T-cell (primary cell): ENCODE results near the gene GAK. TPM values are rescaled to one million over a fixed set of nuclear protein-coding genes. Genes with fewer than 3 reads are reported as not detected.

Experiments
- ATAC-seq, 4 experiments: fragments of 200-7000 bp in 3 of 4; fragments of 150-1000 bp in 1 of 4; cut with Tn5 transposase; replicated peaks in 1 of 4; 1 replicate in 3 of 4; 2 replicates in 1 of 4; pipeline ENCODE4 v1.10.0; 2021; ENCODE audit warnings: moderate library complexity in 3 of 4, mild to moderate bottlenecking in 2 of 4, moderate number of reproducible peaks in 1 of 4
- CTCF ChIA-PET, 2 donors: fragments of 300-600 bp; sonication (Branson Sonifier 250); formaldehyde crosslinking; loops; one replicate each; lab custom pipeline; 2022; ENCODE audit warnings: antibody characterized with exemption in 2 of 2; lab: Charles Lee
- POLR2A ChIA-PET, 2 donors: fragments of 300-600 bp; sonication (Branson Sonifier 250); formaldehyde crosslinking; loops; one replicate each; lab custom pipeline; 2022; ENCODE audit warnings: antibody characterized with exemption in 2 of 2; lab: Charles Lee
- DNase-seq, 35 experiments: peaks; one replicate each; pipeline versions ENCODE4 v3.0.0 to v3.0.0-alpha.2; 2013 to 2023
- H3K27ac ChIP-seq: one replicate; pipeline ENCODE4 v1.5.1; 2013; ENCODE audit warnings: low read length
- H3K27me3 ChIP-seq, 2 experiments: replicated peaks in 1 of 2; 1 replicate in 1 of 2; 2 replicates in 1 of 2; pipeline versions ENCODE4 v1.6.1 to v1.7.0; 2013; ENCODE audit warnings: low read length in 1 of 2, mixed read lengths in 1 of 2; ENCODE audit not compliant: control insufficient read depth in 2 of 2, insufficient read depth in 2 of 2; ENCODE audit errors: extremely low read depth in 1 of 2
- H3K36me3 ChIP-seq, 2 donors: 1 replicate in 1 of 2; 2 replicates in 1 of 2; pipeline versions ENCODE4 v1.6.1 to v1.7.0; 2013; ENCODE audit warnings: low read length in 1 of 2; ENCODE audit not compliant: control insufficient read depth in 2 of 2, insufficient read depth in 1 of 2; ENCODE audit errors: extremely low read depth in 1 of 2
- H3K4me1 ChIP-seq, 2 experiments: 1 replicate in 1 of 2; 2 replicates in 1 of 2; pipeline versions ENCODE4 v1.6.1 to v1.7.0; 2013; ENCODE audit warnings: low read length in 2 of 2, mixed read lengths in 1 of 2; ENCODE audit not compliant: insufficient read depth in 2 of 2, control insufficient read depth in 1 of 2; ENCODE audit errors: extremely low read depth in 1 of 2
- H3K4me3 ChIP-seq, 2 donors: 1 replicate in 1 of 2; 2 replicates in 1 of 2; pipeline versions ENCODE4 v1.5.1 to v1.7.0; 2013; ENCODE audit warnings: mild to moderate bottlenecking in 2 of 2, low read length in 1 of 2, moderate library complexity in 1 of 2; ENCODE audit not compliant: control insufficient read depth in 1 of 2; ENCODE audit errors: extremely low read depth in 1 of 2
- H3K9me3 ChIP-seq: 2 replicates; pipeline ENCODE4 v1.7.0; 2013
- H3K27ac Mint-ChIP-seq, 2 donors: one replicate each; pipeline ENCODE4 v1.8.0; 2020 to 2021; ENCODE audit warnings: mild to moderate bottlenecking in 2 of 2, mixed read lengths in 2 of 2
- H3K27me3 Mint-ChIP-seq, 2 donors: one replicate each; pipeline ENCODE4 v1.8.0; 2021 to 2022; ENCODE audit warnings: mixed read lengths in 2 of 2
- H3K36me3 Mint-ChIP-seq: one replicate; pipeline ENCODE4 v1.8.0; 2021; ENCODE audit warnings: mixed read lengths
- H3K4me1 Mint-ChIP-seq, 3 donors: one replicate each; pipeline ENCODE4 v1.8.0; 2020 to 2022; ENCODE audit warnings: mixed read lengths in 3 of 3, mild to moderate bottlenecking in 1 of 3
- H3K4me3 Mint-ChIP-seq, 3 donors: one replicate each; pipeline ENCODE4 v1.8.0; 2020 to 2022; ENCODE audit warnings: mild to moderate bottlenecking in 3 of 3, mixed read lengths in 3 of 3, moderate library complexity in 3 of 3
- H3K9me3 Mint-ChIP-seq, 3 donors: one replicate each; pipeline ENCODE4 v1.8.0; 2020 to 2022; ENCODE audit warnings: mixed read lengths in 3 of 3
- WGBS: methylation state at CpG from one replicate; pipeline ENCODE4 v1.1.5; 2013; ENCODE audit warnings: missing lambda C conversion rate; ENCODE audit not compliant: insufficient coverage; 5-methylcytosine and 5-hydroxymethylcytosine counted together
- total RNA-seq, 35 experiments: library from RNA in 6 of 35; stranded (reverse) in 6 of 35; fragments of 120-200 nt in 1 of 35; gene quantifications; one replicate each; pipeline versions ENCODE4 v1.2.1 to v1.2.4 and lab custom pipeline; 2013 to 2026

Gene GAK
- total RNA-seq, 5 donors from 2014 or later (not counting 1 experiment from before 2014, with no cell fraction given): 182 to 225 (median 218) TPM

DNA sequence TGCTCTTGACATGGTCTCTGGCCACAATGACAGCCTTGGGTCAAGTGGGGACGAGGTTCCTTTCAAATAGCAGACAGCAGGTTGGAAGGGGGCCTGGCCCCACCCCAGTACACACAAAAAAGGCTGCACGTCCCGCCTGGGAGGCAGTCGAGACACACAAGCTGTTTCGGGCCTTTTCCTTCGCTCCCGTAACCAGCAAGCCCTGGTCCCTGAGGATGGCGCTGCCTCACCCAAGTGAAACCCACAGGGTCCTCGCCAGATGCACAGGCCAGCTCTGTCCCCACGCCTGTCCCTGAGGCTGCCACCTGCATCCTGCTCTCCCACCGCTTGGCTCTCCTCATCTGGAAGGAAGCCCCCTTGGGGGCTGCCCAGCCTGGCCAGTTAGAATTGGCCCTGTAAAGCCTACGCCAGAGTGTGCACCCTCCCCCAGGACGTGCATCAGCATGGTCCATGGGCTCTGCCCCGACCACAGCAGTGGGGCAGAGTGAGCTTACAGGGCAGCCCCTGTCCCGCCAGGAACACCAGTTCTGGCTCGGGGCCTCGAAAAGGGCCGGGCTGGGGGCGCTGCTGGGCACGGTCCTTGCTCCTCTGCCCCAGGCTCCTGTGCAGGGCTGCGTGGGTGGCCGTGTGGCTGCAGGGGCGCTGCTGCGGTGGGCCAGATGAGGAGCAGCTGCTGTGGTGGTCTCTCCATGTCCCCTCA is 108.2 kb downstream of the GAK start:
- 46% methylated on average over 23 of the region's 24 CpGs for WGBS
- H3K27me3 Mint-ChIP-seq: peaks cover 33 to 57% of the 10 kb centered on the region in 2 donors

DNA sequence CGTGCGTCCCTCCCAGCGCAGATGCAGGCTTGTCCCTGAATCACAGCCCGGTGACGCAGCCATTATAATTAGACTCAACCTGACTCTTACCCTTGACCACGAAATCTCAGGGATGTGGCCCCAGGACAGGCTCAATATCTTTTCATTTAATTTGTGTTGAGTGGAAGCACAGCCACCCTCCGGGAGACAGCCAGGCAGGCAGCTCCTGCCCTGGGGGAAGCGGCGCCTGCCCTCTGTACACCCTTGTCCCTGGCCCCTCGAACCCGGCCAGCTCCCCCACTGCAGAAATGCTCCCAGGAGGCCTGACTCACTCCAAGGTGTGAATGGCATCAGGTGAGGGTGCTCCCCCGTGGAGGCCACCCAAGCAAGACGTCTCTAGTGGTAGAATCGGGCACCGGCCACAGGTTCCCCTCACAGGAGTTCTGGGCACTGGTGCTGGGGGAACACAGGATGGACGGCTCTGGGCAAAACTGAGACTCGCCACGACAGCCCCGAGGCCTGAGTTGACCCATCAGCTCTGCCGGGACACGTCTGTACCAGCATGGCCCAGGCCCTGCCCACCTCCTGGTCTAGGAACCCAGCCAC is 108.8 kb downstream of the GAK start:
- peaks cover 3 to 85% of the 10 kb centered on the region in 2 experiments for H3K27me3 ChIP-seq
- no peak overlapping the region for H3K4me3 ChIP-seq
- H3K27me3 Mint-ChIP-seq: peaks cover 27 to 54% of the 10 kb centered on the region in 2 donors
- CTCF ChIA-PET: no interaction called here
- no peaks in the 10 kb centered on the region for H3K36me3 ChIP-seq
- WGBS: 77% methylated on average over 18 of the region's 21 CpGs
- ATAC-seq: no peak
- no peak overlapping the region for H3K27ac Mint-ChIP-seq
- peaks cover 3% of the 10 kb centered on the region for H3K36me3 Mint-ChIP-seq
- POLR2A ChIA-PET: no interaction called here
- no peaks in the 10 kb centered on the region for H3K9me3 Mint-ChIP-seq
- no peak for DNase-seq
- H3K27ac ChIP-seq: no peak overlapping the region
- no peaks in the 10 kb centered on the region for H3K9me3 ChIP-seq
- H3K4me3 Mint-ChIP-seq: no peak overlapping the region
- H3K4me1 ChIP-seq: peaks cover 0 to 19% of the 10 kb centered on the region in 2 experiments
- peaks cover 0 to 8% (median 6%) of the 10 kb centered on the region in 3 donors for H3K4me1 Mint-ChIP-seq

More for the DNA sequence above, 108.2 kb downstream of the GAK start:
- ChIA-PET CTCF (no interaction called here), POLR2A (no interaction called here)
- H3K9me3 Mint-ChIP-seq: no peaks in the 10 kb centered on the region
- no peak overlapping the region for H3K4me3 Mint-ChIP-seq
- Histone ChIP-seq H3K27ac (no peak overlapping the region), H3K4me1 (peaks cover 0 to 19% of the 10 kb centered on the region in 2 experiments), H3K27me3 (peaks cover 3 to 86% of the 10 kb centered on the region in 2 experiments), H3K9me3 (no peaks in the 10 kb centered on the region), H3K36me3 (no peaks in the 10 kb centered on the region), H3K4me3 (no peak overlapping the region)
- ATAC-seq: no peak
- no peak overlapping the region for H3K27ac Mint-ChIP-seq
- no peak for DNase-seq
- peaks cover 3% of the 10 kb centered on the region for H3K36me3 Mint-ChIP-seq
- H3K4me1 Mint-ChIP-seq: peaks cover 0 to 8% (median 7%) of the 10 kb centered on the region in 3 donors

DNA sequence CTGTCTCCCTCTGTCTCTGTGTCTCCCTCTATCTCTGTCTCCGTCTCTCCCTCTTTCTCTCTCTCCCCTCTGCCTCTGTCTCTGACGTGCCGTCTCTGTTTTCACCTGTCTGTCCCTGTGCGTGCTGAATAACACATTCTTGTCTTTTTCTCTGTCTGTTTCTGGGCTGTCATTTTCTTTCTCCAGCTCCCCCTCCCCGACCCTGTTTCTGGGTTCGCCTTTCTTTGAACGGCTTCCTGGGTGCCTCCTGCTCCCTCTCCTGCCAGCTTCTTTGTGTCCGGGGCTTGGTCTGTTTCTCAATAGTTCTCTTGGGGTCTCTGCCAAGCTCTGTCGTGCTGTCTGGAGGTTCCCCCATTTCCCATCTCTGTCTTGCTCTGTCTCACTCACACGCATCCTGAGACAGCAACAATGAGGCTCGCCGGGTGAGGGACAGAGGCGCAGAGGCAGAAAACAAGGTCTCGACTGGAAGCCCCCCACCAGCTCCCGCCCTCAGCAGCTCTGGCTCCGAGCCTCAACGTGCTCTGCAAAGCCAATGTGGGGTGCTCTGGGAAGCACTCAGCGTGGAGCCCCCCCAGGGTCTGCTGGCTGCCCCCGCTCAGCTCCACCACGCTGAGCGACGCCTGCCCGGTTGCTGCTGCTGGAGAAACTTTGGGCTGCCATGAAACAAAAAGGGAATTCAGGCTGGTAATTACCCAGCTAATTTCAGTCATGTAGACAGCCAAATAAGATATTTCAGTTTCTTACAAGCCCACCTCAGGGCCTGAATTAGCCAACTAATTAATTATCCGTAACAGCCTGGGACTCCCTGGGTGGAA is 109.5 kb downstream of the GAK start:
- Histone ChIP-seq H3K9me3 (no peaks in the 10 kb centered on the region), H3K36me3 (no peaks in the 10 kb centered on the region), H3K27me3 (peaks cover 0 to 85% of the 10 kb centered on the region in 2 experiments), H3K4me3 (no peak overlapping the region), H3K4me1 (peaks cover 0 to 19% of the 10 kb centered on the region in 2 experiments), H3K27ac (no peak overlapping the region)
- ATAC-seq (no peak), DNase-seq (no peak)
- H3K27ac Mint-ChIP-seq: no peak overlapping the region
- H3K36me3 Mint-ChIP-seq: no peaks in the 10 kb centered on the region
- ChIA-PET POLR2A (no interaction called here), CTCF (no interaction called here)
- H3K4me1 Mint-ChIP-seq: peaks cover 0 to 3% (median 0%) of the 10 kb centered on the region in 3 donors
- H3K9me3 Mint-ChIP-seq: no peaks in the 10 kb centered on the region
- 55% methylated on average over 23 of the region's 24 CpGs for WGBS
- peaks cover 20 to 50% of the 10 kb centered on the region in 2 donors for H3K27me3 Mint-ChIP-seq
- H3K4me3 Mint-ChIP-seq: no peak overlapping the region

DNA sequence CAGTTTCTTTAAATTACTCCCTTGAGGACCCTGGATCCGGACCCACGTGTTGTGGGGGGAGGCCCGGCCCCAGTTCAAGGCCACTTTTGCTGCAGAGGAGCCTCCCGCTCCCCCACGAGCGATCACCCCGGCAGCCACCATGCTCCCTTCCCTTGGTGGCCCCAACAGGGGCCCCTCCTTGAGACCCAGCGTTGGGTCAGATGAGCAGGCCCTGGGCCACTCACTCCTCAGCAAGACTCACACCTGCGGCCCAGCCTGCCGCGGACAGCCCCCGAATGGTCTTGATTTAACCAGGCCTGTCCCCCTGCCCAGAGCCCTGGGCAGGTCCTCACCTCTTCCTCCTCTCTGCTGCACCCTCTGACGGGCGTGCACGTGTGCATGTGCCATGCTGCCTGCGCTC is 110.5 kb downstream of the GAK start:
- CTCF ChIA-PET: interaction anchor here in 1 of 2 donors (0.6 kb wide), 1 partner anchor 398 kb away, joined by 3 read pairs; no protein-coding TSS in a partner anchor
- no peak overlapping the region for H3K4me3 Mint-ChIP-seq
- Histone ChIP-seq H3K9me3 (no peaks in the 10 kb centered on the region), H3K4me1 (peaks cover 0 to 13% of the 10 kb centered on the region in 2 experiments), H3K36me3 (no peaks in the 10 kb centered on the region), H3K27me3 (peaks cover 0 to 79% of the 10 kb centered on the region in 2 experiments), H3K27ac (no peak overlapping the region), H3K4me3 (no peak overlapping the region)
- ATAC-seq (no peak), DNase-seq (no peak)
- H3K36me3 Mint-ChIP-seq: no peaks in the 10 kb centered on the region
- peaks cover 21 to 51% of the 10 kb centered on the region in 2 donors for H3K27me3 Mint-ChIP-seq
- 82% methylated on average over 13 of the region's 16 CpGs for WGBS
- no peak overlapping the region for H3K27ac Mint-ChIP-seq
- H3K9me3 Mint-ChIP-seq: no peaks in the 10 kb centered on the region
- POLR2A ChIA-PET: no interaction called here
- H3K4me1 Mint-ChIP-seq: peaks cover 0 to 2% (median 0%) of the 10 kb centered on the region in 3 donors

DNA sequence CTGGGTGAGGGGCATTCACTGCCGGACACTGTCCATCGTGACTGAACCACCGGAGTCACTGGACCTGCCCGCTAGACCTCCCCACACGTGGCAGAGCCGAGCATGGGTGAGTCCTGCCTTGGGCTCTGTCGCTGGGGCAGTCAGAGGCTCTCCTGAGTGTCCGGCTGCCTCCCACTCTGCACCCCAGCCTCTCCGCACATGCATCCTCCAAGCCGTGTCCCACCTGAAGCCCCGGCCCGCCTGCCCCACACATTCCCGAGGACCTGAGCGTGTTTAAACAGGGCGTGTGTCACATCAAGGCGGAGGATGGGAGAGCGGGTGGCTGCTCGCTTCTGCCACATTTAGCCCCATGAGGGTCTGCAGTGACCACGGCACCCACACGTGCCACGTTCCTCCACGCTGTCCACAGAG is 110.9 kb downstream of the GAK start:
- H3K36me3 ChIP-seq: no peaks in the 10 kb centered on the region
- 81% methylated on average over 22 of the region's 22 CpGs for WGBS
- no peaks in the 10 kb centered on the region for H3K9me3 Mint-ChIP-seq
- no peak overlapping the region for H3K4me3 Mint-ChIP-seq
- no peak overlapping the region for H3K27ac ChIP-seq
- peaks cover 23 to 55% of the 10 kb centered on the region in 2 donors for H3K27me3 Mint-ChIP-seq
- no peak for DNase-seq
- no peaks in the 10 kb centered on the region for H3K9me3 ChIP-seq
- H3K27me3 ChIP-seq: peaks cover 0 to 82% of the 10 kb centered on the region in 2 experiments
- H3K36me3 Mint-ChIP-seq: no peaks in the 10 kb centered on the region
- peaks cover 0 to 11% of the 10 kb centered on the region in 2 experiments for H3K4me1 ChIP-seq
- H3K27ac Mint-ChIP-seq: no peak overlapping the region
- ChIA-PET CTCF (interaction anchor here in 1 of 2 donors (0.6 kb wide), 1 partner anchor 398 kb away, joined by 3 read pairs; no protein-coding TSS in a partner anchor), POLR2A (no interaction called here)
- no peak for ATAC-seq
- no peak overlapping the region for H3K4me3 ChIP-seq
- H3K4me1 Mint-ChIP-seq: peaks cover 0 to 2% (median 0%) of the 10 kb centered on the region in 3 donors
